ENCODE results near the gene SPEF1. TPM values are rescaled to one million over a fixed set of nuclear protein-coding genes. Genes with fewer than 3 reads are reported as not detected.

The SPEF1 gene
- total RNA-seq, 1 experiment from 2014 or later = 0.24 TPM

- WGBS (ENCODE audit: extremely low coverage, insufficient read length, low lambda C conversion rate) = no CpG with 5 or more reads among the region's 6 CpGs
- Histone ChIP-seq H2AK5ac (ENCODE audit: insufficient read length, low read length) (no peak overlapping the region), H3K56ac (ENCODE audit: insufficient read length, low read depth, low read length) (no peak overlapping the region), H2BK120ac (ENCODE audit: low read depth, low read length, poor library complexity, severe bottlenecking) (no peak overlapping the region), H3T11ph (ENCODE audit: low read length) (no peak overlapping the region), H3K9ac (ENCODE audit: extremely low read depth, insufficient read length, low read length) (no peak overlapping the region), H3K4ac (ENCODE audit: low read depth, low read length) (no peak overlapping the region), H3K4me1 (ENCODE audit: insufficient read depth, low read length) (peaks cover 3% of the 10 kb centered on the region), H4K8ac (replicated peaks; ENCODE audit: insufficient read length, low read depth, low read length) (no peak overlapping the region), H4K5ac (ENCODE audit: insufficient read length, low read depth, low read length) (no peak overlapping the region), H3K27ac (ENCODE audit: insufficient read length, low read depth, low read length) (no peak overlapping the region), H2BK12ac (ENCODE audit: insufficient read length, low read depth, low read length) (no peak overlapping the region), H3K9me3 (ENCODE audit: control insufficient read depth, low read depth, low read length) (no peaks in the 10 kb centered on the region), H2AFZ (ENCODE audit: low read length) (no peak overlapping the region), H3K18ac (ENCODE audit: insufficient read length, low read depth, low read length) (no peak overlapping the region), H4K20me1 (ENCODE audit: control insufficient read depth, insufficient read depth, insufficient read length) (no peaks in the 10 kb centered on the region), H3K23me2 (ENCODE audit: insufficient read length, low read depth, low read length, poor library complexity, severe bottlenecking) (peaks cover 8% of the 10 kb centered on the region), H2BK15ac (ENCODE audit: low read depth, low read length) (no peak overlapping the region), H3K79me1 (ENCODE audit: insufficient read depth, low read depth, low read length, poor library complexity, severe bottlenecking) (no peaks in the 10 kb centered on the region), H3K79me2 (ENCODE audit: insufficient read depth, low read length) (no peaks in the 10 kb centered on the region), H3K14ac (ENCODE audit: insufficient read depth, low read length) (no peak overlapping the region), H3K23ac (ENCODE audit: insufficient read length, low read depth, low read length) (no peak overlapping the region), H3K4me2 (ENCODE audit: insufficient read depth, insufficient read length, low read length) (no peak overlapping the region), H4K91ac (ENCODE audit: insufficient read length, low read depth, low read length) (no peak overlapping the region), H2BK20ac (ENCODE audit: low read depth, low read length, poor library complexity, severe bottlenecking) (no peak overlapping the region), H3K27me3 (ENCODE audit: insufficient read depth, low read length) (no peaks in the 10 kb centered on the region), H2BK5ac (ENCODE audit: insufficient read length, low read length) (no peak overlapping the region)
- TF ChIP-seq CTCF (conservative IDR thresholded peaks at IDR 0.05) = no peak
- H3K4me3 Mint-ChIP-seq = no peak overlapping the region; a peak in 1 of 5 replicates
- DNase-seq = no peak
- H3K36me3 Mint-ChIP-seq (ENCODE audit: insufficient read depth in 1 of 3, low read depth in 3 of 3) = peaks cover 32 to 55% (median 47%) of the 10 kb centered on the region in 3 experiments
- peaks cover 34 to 52% of the 10 kb centered on the region in 2 experiments for H3K4me1 Mint-ChIP-seq
- peak overlapping the region in 1 of 3 experiments; percentile 46; a peak in 1 of 7 replicates for H3K27ac Mint-ChIP-seq
- peaks cover 4% of the 10 kb centered on the region for H3K27me3 Mint-ChIP-seq (ENCODE audit: low read depth)
- H3K9me3 Mint-ChIP-seq = no peaks in the 10 kb centered on the region
These were observed 22.6 kb upstream of the SPEF1 start for GRCh38 chr20:3803854-3804253.

All from H9 (cell line).